ENCODE data around the gene OTUD5.

OTUD5 gene

DNA sequence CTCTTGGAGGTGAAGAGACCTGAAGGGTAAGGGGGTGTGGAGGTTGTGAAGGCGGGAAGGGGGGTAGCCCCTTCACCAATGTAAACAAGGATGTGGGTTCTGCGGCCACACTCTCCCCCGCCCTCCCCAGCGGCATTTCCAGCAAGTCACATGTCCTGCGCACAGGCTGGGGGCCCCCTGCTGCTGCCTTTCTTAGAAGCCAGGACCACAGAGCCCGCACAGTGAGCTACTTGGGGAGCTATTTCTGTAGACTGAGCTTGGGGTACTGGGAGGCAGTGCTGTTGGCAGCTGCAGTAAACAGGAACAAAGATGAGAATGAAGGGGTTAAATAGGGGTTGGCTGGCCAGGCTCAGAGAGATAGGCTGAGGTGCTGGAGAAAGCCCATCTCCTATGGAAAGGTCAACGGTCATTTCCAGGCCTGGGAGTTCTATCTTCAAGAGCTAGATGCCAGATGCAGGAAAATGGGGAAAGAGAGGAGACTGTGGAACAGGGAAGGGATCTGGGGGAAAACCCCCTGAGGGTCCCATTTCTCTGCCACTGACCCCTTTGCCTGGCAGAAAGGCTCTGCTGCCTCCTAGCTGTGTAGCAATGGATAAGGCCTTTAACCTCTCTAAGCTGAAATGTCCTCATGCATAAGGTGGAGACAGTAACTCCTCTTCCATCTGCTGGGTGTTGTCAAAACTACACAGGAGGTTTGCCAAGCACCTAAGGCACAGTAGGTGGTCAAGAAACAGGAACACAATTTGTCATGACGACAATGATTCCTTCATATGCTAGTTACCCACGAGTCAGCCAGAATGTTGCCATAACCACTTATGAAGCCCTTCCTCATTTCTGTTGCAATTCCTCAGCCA lies 20.1 kb downstream of the OTUD5 start:
- peak; percentile 52 to 99 (median 83) for DNase-seq

DNA sequence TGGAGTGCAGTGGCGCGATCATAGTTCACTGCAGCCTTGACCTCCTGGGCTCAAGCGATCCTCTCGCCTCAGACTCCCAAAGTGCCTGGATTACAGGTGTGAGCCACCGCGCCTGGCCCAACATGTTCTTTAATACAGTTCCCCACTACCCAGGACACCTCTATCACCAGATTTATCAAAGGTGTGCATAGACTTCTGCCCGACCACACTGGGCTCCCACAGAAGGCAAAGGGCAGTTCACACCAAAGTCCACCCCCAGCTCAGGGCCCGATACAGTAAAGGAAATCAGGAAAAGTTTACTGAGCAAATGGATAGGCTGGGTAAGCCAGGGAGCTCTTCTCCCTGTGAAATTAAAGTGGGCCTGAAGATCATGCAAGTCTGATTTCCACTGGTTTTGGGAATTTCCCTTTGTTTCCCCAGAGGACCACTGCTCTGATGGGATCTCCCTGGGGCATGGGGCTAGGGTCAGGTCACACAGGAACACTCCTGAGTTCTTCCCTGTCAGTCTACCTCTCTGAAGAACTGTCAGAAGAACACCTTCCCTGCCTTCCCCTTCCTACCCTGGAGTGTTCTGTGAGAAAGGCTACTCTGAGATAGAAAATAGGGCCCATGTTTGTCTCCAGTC lies 20.9 kb downstream of the OTUD5 start:
- no peak for DNase-seq

GRCh38 chrX:48935301-48935670 lies 22.1 kb downstream of the OTUD5 start:
- no peak for DNase-seq

DNA sequence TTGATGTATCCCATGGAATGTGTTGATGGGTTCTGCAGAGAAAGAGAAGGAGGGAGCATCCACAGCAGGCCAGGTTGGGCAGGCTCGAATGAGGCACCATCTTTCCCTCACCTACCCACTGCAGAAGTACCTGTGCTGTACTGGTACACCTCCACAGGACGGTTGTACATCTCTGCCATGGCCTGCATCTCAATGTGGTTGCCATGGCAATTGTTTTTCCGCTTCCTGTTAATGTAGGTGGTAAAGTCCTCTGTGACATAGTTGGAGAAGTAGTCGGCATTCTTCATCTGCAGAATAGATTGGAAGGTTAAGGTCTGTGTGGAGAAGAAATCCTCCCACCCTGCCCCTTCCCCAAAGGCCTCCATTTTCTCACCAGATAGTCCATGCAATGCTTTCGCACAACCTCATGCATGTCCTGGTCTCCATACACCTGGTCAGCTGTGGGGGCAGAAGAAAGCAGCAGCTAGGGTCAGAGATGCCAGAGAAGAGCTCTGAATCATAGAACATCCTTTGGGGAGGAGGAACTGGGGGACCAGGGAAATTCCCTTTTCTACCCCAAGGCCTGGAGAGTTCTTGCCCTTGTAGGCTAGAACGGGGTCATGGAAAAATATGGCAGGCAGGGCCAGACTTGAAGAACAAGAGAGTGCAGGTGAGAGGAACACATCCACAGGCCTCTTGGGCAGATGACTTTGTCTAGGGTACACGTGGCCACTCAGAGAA lies 22.7 kb downstream of the OTUD5 start:
- DNase-seq, result peak in 2 of 5 experiments; percentile 54 to 75

GRCh38 chrX:48933757-48934156 lies 23.6 kb downstream of the OTUD5 start:
- DNase-seq, result peak in 1 of 5 experiments; percentile 53

DNA sequence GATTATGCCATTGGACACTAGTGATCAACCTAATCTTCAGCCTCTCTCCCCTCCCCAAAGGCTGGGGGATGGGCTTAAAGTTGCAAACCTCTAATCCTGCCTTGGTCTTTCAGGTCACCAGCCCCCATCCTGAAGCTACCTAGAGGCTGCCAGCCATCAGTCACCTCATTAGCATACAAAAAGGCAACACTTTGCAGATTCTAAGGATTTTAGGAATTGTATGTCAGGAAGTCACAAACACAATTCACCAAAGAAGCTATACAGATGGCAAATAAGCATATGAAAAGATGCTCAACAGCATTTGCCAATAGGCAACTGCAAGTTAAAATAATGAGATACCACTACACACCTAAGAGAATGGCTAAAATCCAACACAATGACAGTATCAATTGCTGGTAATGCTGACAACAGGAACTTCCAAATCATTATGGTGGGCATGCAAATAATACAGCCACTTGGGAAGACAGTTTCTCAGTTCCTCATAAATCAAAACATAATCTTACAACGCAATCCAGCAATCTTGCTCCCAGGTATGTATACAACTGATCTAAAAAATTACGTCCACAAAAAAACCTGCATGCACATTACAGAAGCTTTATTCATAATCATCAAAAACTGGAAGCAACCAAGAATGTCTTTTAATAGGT lies 29.5 kb downstream of the OTUD5 start:
- DNase-seq, result no peak

DNA sequence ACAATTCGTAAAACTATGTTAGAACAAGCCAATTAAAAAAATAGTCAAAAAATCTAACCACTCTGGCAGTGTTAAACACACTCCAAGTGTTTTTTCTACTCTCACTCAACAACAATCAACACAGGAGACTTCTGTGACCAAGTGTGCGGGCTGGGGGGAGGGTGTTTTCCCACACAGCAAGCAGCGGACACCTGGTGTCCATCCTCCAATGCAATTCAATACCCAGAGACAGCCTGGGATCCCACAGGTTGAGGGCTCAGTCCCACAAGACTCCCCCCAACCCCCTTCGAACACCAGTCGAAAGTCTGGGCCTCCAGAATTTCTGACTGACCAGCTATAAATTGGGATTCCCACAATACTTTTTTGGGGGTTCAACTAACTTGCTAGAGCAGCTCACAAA lies 30.3 kb downstream of the OTUD5 start:
- no peak for DNase-seq

GRCh38 chrX:48924270-48924669 lies 33.1 kb downstream of the OTUD5 start:
- peak in 1 of 5 experiments; percentile 50 for DNase-seq

GRCh38 chrX:48923771-48924170 lies 33.6 kb downstream of the OTUD5 start:
- DNase-seq, result no peak

GRCh38 chrX:48920718-48921104 lies 36.7 kb downstream of the OTUD5 start:
- no peak for DNase-seq

- DNase-seq, result peak in 2 of 5 experiments; percentile 47 to 88
Measured at GRCh38 chrX:48919947-48920717, 37.3 kb downstream of the OTUD5 start.

DNA sequence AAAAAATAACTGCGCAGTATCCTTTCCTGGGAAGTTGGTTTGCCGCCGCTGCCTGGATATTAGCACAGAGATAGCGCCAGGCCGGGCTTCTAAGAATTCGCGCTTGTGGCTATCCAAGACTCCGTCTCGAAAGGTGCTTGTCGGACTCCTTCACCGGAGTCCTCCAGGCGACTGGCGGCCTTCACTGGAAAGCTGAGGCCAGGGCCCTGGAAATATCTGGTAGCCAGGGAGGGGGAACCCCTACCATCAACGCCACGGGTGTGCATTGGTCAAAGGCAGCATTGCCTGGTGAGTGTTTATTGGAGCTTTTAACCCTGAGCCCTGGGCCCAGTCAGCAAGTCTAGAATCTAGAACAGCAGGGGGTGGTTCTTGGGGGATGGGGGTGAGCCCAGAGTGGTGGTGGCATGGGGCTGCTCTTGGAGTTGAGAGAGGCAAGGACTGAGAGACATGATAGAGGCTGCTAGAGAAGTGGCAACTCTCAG lies 38.0 kb downstream of the OTUD5 start:
- DNase-seq, result peak in 2 of 5 experiments; percentile 26 to 68

DNA sequence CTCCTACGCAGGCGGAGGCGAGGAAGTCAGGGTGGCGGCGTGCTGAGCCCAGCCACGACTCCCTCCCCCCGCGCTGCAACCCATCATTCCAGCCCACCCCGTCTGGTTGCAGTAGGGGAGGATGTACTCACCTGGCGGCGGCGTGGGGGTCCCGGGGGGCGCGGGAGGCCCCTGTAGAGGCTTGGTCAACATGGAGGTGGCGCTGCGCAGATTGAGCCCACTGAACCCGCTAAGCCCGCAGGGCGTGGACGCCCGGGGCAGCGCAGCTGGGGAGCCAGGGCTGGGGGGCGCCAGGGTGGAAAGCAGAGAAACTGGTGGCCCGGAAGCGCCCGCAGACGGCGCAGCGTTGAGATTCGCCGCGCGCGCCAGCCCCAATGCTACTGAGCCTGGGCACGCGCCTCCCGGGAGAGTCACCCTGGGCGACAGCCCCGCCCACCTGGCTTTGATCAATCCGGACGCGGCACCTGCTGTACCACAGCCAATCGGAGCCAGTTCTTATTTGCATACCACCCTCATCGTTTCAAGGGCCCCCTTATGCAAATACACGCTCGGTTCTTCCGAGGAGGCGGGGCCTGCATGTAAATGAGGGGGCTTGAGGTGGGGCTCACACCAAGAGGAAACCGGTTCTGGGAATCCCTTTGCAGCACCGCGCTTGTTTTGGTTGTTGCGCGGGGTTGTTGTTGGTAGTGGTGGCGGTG lies 38.6 kb downstream of the OTUD5 start, which contains the start of gene PIM2:
TSS of gene PIM2 (minus strand) at position 382 of the 698 bp plus-strand sequence. CDS start at position 192, 190 bp downstream.
- DNase-seq, result peak; percentile 71 to 98 (median 88)

DNA sequence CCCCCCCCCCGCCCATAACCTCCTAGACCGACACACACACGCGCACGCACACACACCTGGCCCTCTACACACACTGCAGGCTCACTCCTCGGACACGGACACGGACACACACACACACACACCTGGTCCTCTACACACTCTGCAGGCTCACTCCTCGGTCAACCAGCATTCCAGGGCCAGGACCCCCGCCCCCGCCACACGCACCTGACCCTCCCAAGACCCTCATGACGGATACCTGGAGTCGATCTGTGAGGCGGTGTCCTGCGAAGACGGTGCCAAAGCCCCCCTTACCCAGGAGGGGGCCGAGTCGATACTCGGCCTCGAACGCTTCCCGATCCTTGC lies 39.1 kb downstream of the OTUD5 start:
- peak in 1 of 5 experiments; percentile 30 for DNase-seq

DNA sequence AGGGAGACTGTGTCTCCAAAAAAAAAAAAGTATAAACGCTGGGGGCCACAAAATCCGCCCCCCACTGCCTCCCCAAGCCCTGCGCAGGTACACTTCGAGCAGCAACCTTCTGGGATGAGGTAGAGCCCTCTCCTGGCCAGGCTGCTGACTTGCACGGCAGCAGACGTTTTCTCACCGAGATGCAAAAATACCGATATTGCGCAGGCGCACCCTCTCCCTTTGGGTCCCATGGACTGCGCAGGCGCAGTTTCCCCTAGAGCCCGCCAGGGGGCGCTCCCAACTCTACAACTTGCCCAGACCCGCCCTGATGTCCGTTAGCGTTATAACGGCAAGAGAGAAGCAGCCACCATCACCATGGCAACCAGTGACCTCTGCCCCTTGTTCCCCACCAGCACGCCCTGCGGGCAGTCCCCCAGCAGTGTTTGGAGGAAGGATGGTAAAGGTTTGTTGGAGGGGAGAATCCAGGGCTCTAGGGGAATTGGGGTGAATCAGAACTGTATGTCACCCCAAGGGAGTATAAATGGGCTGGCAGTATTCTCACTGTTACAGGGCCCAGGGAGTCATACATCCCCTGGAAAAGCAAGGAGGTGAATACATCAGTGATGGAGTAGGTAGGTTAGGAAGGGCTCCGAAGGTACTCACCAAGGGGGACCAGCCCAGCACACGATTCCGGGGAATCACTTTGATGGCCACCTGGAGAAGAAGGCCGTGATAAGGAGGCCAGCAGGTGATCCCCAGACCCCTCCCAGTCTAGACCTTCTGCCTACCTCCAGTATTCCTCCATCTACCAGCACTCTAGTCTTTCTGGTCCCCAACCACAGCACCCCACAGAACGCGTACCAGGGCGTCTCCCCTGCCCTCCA lies 40.0 kb downstream of the OTUD5 start:
- DNase-seq, result peak; percentile 52 to 91 (median 81)

DNA sequence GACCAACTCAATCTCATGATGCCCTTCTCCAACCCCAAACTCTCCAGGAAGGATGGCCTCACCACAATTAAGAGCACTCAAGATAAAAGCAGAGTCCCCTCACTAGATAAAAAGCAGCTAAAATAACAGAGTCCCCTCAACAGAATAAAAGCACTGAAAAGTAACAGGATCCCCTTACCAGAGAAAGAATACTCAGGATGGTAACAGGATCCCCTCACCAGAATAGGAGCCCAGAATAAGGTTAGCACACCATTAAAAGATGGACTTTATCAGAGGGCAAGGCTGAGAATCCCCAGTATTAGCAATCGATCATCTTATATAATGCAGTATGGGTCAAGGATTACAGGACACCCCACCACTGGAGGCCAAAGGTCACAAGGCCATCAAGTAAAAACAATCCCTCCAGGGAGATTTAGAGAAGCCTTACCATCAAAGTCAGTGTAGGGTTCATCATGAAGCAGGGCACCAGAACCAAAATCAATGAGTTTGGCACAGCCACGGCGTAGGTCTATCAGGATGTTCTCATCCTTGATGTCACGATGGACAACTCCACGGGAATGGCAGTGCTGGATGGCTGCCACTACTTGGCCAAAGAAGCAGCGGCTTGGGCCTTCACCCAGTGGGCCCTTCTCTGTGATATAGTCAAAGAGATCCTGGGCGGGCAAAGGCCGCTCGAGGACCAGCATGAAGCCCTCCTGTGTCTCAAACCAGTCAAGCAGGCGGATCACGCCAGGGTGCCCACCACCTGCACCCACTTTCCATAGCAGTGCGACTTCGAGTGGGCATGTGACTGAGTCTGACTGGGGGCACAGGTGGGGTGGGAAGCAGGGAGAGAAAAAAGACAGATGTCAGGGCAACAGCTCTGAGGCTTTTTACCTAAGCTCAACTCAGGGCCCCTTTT lies 42.6 kb downstream of the OTUD5 start:
- DNase-seq, result no peak

GRCh38 chrX:48913605-48914366 lies 43.6 kb downstream of the OTUD5 start:
- DNase-seq, result no peak

GRCh38 chrX:48911412-48912182 lies 45.8 kb downstream of the OTUD5 start, which contains the start of gene SLC35A2:
TSS of gene SLC35A2 (minus strand) at chrX:48911646. CDS start at chrX:48911636, 10 bp downstream.
- DNase-seq, result peak; percentile 59 to 90 (median 83)
